ENCODE measurements around the gene KLHL17.
"Not testable (repeated sequence)": the region's sequence is repeated elsewhere in the genome, so short reads cannot be mapped to it uniquely, and the experiment has no call there.

The KLHL17 gene

GRCh38 chr1:970242-970972 is 10.0 kb downstream of the KLHL17 start:
- DNase-seq (ENCODE audit: low spot score), result no peak

- DNase-seq (ENCODE audit: low spot score), result no peak
These were observed 10.8 kb downstream of the KLHL17 start for GRCh38 chr1:970973-971730.

DNA sequence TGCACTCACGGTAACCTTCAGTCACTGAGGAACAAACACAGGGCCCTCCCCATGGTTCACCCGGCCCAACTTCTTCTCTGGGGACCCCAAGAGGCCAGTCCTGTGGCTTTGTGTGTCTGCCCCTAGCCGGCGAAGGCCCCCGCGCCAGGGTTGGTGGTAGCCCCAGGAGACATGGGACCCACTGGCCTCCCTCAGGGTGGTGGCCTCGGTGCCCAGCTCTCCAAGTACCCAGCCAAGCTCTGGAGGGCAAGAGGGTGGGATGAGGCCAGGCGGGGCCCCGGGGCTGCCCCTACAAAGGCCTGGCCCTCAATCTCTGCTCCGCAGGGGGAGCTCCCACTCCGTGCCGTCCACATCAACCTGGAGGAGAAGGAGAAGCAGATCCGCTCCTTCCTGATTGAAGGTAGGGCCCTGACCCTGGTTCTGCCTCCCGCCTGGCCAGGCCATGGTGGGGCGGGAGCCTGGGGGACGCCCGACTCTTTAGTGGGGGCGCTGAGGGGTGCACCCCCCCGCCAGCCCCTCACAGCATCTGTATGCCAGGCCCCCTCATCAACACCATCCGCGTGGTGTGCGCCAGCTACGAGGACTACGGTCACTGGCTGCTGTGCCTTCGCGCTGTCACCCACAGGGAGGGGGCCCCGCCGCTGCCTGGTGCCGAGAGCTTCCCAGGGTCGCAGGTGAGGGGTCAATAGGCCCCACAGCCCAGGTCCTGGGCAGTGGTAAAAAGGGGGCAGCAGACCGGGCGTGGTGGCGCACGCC is 11.5 kb downstream of the KLHL17 start:
- DNase-seq (ENCODE audit: low spot score), result no peak

- DNase-seq (ENCODE audit: low spot score), result no peak
These were observed 12.5 kb downstream of the KLHL17 start for GRCh38 chr1:972726-973458.

GRCh38 chr1:973459-974292 is 13.3 kb downstream of the KLHL17 start:
- no peak for DNase-seq (ENCODE audit: low spot score)

DNA sequence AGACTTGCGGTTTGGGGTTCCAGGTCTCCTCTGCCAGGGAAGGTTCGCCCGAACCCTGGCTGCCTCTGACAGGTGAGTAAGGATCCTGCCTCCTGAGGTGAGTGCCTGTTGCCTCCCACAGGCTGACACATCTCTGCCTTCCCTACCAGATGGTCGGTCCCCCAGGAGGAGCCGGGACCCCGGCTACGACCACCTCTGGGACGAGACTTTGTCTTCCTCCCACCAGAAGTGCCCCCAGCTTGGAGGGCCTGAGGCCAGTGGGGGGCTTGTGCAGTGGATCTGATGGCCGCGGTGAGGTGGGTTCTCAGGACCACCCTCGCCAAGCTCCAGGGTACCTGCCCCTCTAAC is 13.9 kb downstream of the KLHL17 start:
- no peak for DNase-seq (ENCODE audit: low spot score)

- DNase-seq (ENCODE audit: low spot score), result no peak
These were observed 14.4 kb downstream of the KLHL17 start for GRCh38 chr1:974687-975328.

GRCh38 chr1:975365-975764 is 15.0 kb downstream of the KLHL17 start:
- no peak for DNase-seq (ENCODE audit: low spot score)

DNA sequence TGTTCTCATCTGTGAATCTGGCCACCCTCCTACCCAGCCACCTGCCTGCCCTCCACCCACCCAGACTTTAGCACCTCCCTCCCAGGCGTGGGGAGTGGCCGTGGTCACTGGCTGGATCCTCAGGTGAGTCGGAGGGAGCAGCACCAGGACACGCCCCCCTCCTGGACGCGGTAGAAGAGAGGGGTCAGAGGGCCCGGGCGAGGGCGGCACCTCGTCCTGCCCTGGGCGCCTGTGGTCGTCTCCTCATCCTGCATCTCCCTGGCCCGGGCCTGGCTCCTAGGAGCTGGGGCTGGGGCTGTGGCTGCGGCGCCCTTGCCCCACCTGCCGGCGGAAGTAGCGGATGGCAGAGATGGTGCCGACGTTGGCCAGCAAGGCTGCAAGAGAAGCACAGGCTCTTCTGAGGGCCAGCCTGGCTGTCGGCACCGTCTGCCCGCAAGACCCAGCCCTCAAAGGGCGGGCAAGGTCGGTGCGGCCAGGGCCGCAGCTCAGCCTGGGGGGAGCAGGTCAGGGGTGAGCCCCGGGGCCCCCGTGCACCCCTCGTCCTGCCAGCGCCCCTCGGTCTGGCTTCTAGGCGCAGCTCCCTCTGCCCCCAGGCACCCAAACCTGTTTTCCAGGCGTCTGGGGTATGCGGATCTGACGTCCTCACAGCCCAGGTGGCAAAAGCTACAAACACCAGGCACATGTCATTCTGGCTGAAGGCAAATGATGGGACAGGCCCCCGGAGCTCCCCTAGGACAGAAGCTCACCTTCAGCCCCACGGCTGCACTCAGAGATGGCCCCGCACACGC is 15.7 kb downstream of the KLHL17 start:
- DNase-seq (ENCODE audit: low spot score), result peak; percentile 54

- DNase-seq (ENCODE audit: low spot score), result not testable (repeated sequence)
These were observed 16.4 kb downstream of the KLHL17 start for GRCh38 chr1:976791-977190.

GRCh38 chr1:978069-978834 is 17.9 kb downstream of the KLHL17 start:
- no peak for DNase-seq (ENCODE audit: low spot score)

DNA sequence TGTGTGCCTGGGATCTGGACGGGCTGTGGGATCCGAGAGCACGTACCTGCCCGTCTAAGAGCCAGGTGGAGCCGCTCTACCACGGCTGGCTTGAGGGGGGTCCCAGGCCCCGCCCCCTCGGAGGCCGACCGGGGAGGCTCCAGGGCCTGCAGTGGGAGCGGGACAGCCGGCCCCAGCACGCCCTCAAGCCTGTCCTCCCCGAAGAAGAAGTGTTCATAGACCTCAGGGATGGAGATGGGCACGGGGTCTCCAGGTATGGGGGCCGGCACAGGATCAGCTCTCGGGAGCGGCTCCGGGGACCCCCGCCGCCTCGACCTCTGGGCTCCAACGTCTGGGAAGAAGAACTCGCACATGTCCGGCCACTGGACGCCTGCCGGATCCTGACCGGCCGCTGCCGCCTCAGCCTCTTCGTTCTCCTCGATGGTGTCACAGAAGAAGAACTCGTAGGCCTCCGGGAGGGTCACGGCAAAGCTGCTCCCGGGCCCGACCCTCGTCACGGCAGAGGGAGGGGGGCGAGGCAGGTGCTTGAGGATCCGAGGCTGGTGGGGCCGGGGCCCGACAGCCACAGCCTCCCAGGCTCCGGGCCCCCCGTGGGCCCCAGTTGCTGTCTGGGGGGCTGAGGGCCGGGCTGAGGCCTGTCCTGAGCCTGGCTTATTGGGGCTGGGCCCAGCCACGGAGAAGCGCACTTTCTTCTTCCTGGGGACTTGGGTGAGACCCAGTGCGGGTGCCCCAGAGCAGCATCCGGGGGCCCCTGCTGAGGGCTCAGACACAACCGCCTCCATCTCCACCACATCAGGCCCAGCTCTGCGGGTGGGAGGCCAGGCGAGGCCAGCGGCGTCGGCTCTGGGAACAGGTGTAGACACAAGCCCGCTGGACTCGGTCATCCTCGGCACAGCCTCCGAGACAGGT is 18.7 kb downstream of the KLHL17 start:
- DNase-seq (ENCODE audit: low spot score), result no peak

GRCh38 chr1:979744-980072 is 19.3 kb downstream of the KLHL17 start:
- DNase-seq (ENCODE audit: low spot score), result no peak

- no peak for DNase-seq (ENCODE audit: low spot score)
These were observed 19.8 kb downstream of the KLHL17 start for GRCh38 chr1:980137-980571.

DNA sequence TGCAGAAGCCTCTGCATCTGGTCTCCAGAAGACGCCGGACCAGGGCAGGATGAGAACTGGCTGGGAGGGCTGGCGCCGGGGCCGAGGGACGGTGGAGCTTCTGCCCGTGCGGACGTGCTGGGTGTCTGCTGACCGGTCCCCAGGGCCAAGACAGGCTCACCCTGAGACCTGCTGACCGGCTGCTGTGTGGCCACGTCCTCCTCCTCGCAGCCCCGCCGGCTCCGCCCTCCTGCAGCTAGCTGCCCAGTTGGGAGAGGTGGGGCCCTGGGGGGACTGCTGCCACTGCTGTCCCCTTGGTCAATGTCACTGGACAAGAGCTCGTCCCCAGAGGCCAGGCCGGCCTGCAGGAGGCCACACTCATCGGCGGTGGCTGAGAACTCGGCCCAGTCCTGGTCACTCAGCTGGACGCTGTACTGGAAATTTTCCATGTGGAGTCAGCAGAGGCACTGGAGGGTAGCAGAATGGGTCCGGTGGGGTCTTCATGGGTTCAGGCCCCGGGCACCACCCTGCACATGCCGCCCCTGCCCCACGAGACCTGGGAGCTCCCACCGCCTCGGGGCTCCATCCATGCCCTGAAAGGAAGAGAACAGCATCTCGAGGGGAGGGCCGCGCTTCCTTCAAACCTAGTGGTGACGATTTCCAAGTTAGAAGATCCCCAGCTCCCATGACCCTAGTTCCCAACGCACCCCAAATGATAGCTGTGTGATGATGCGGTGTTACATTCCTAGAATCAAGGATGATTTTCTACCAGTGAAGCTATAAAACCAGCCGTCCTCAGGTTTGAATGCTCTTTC is 20.4 kb downstream of the KLHL17 start:
- DNase-seq (ENCODE audit: low spot score), result no peak

DNA sequence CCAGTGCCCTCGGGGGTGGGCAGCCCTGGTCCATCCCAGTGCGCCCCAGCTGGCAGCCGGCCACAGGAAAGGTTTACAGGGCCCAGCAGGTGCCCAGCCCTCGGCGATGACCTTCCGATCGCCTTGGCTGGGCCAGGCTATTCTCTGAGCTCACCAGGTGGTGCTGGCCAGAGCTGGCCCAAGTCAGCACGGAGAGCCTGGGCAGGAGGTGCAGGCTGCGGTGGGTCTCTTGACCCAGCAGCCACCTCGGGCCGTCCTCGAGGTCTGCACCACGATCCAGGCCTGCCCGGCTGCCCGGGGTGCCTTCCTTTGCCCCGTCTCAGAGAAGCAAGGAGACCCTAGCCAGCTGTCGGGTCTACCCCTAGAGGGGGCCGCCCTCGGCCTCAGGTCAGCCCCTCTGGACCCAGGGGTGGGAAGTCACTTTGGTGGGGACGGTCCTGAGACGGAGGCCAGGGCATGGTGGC is 21.1 kb downstream of the KLHL17 start:
- DNase-seq (ENCODE audit: low spot score), result no peak

DNA sequence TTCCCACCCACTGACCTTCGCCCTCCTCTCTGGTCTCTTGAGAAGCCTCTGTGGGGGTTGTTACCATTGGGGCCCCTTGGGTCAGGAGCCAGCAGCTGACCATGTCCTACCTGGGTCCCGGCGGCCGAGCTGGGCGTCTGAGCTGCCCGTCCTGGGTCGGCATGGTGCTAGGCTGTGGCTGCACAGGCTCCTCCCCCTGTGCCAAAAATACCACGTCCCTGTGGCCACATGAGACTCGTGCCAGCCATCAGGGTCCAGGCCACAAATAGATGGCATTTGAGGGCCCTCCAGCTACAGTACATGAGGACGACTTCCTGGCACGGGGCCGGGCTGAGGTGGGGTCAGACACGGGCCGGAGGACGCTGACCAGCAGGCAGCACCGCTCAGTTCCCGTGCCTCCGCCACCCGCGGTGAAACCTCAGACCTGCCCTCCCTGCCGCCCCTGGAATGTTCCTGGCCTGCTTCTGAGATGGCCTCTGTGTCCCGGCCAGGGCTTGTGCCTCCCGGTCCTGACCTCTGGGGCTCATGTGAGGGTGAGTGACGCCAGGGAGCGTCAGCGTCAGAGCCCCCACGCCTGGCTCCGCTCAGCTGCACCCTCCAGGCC is 21.7 kb downstream of the KLHL17 start, which contains the start of gene PERM1:
PERM1 (minus strand) TSS at position 139 of the 604 bp plus-strand sequence. CDS start 1,064 bp downstream, outside the sequence.
- DNase-seq (ENCODE audit: low spot score), result no peak

Measured in CD4-positive, alpha-beta T cell treated with Interleukin-6 at 100 ng/mL for 8 hours (primary cell).